K562 (cell line): ENCODE measurements around the gene LDAH.

Source experiments
- JUNB ChIP-seq: fragments of 450-650 bp; formaldehyde crosslinking; conservative IDR thresholded peaks from 2 replicates; pipeline ENCODE4 v1.4.0; 2020; ENCODE audit warnings: mild to moderate bottlenecking
- MYC ChIP-seq, 2 experiments: fragments of 250-450 bp in 1 of 2; sonication (Bioruptor Pico) in 1 of 2; IDR thresholded peaks; 2 replicates each; pipeline versions ENCODE4 v1.5.1 to v1.6.1; 2012 to 2021; ENCODE audit warnings: low read depth in 2 of 2, borderline replicate concordance in 1 of 2, improper control_type of control experiment in 1 of 2, low read length in 1 of 2, mild to moderate bottlenecking in 1 of 2, moderate library complexity in 1 of 2
- ZNF12 ChIP-seq: sonication (generic); formaldehyde crosslinking; IDR thresholded peaks from 2 replicates; pipeline ENCODE4 v1.4.0; 2020; ENCODE audit warnings: mild to moderate bottlenecking, missing genetic modification reagents
- ZNF354B ChIP-seq: fragments of 250-450 bp; sonication (Bioruptor Pico); IDR thresholded peaks from 2 replicates; pipeline ENCODE4 v1.4.0; 2020
- TF ChIP-seq, protein P1 (sequence below): sonication (generic); formaldehyde crosslinking; IDR thresholded peaks from 2 replicates; pipeline ENCODE4 v1.5.0; 2020; ENCODE audit warnings: missing genetic modification reagents

DNA sequence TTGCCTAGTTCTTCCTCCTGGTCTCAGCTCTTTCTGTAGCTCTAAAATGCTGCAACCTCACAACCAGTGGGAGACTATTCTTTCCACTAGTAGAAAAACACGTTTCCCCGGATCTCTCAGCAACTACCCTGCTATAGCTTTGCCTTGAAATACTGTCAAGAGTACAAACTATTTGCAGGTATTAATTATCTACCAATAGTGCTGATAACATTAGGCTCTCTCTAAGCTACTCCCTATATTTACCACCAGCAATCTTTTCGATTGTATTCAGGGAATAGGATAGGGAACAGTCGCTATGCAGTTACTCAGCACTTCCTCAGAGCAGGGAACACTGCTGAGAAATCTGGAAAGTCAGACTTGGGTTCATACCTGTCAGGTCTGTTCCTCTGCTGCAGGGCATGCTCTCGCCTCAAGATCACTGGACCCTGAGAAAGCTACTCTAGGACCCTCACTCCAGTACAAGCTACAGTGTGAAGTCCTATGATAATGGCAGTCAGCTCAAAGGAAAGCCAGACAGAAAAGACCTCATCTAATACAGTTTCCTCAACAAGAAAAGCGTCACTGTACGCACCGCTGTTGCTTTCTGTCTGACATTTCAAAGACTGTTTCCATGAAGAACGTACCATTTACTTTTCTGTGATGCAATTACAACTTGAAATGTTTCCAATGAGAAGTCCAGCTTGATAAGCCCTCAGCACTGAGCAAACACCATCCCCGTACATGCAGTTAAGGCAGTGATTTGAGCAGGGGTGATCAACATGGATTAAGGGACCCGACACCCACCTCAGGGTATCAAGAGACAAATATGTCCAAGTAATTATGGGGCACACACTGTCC is 133.3 kb downstream of the LDAH start:
- no peak for TF ChIP-seq JUNB (CRISPR knock-in tag)
- TF ChIP-seq ZNF354B (CRISPR knock-in tag): no peak
- no peak for TF ChIP-seq ZNF12 (CRISPR knock-in tag)
- no peak for TF ChIP-seq MYC (IDR thresholded peaks at IDR 0.05; ENCODE audit: low read depth, low read length)
- TF ChIP-seq MYC (CRISPR knock-in tag; IDR thresholded peaks at IDR 0.05; ENCODE audit: borderline replicate concordance, low read depth): no peak
- TF ChIP-seq, protein P1, sequence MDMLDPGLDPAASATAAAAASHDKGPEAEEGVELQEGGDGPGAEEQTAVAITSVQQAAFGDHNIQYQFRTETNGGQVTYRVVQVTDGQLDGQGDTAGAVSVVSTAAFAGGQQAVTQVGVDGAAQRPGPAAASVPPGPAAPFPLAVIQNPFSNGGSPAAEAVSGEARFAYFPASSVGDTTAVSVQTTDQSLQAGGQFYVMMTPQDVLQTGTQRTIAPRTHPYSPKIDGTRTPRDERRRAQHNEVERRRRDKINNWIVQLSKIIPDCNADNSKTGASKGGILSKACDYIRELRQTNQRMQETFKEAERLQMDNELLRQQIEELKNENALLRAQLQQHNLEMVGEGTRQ (CRISPR knock-in tag): no peak
